ENCODE data around the gene NRM. TPM values are rescaled to one million over a fixed set of nuclear protein-coding genes. Genes with fewer than 3 reads are reported as not detected.

The NRM gene
- total RNA-seq, 1 experiment from 2014 or later: 31.2 TPM

DNA sequence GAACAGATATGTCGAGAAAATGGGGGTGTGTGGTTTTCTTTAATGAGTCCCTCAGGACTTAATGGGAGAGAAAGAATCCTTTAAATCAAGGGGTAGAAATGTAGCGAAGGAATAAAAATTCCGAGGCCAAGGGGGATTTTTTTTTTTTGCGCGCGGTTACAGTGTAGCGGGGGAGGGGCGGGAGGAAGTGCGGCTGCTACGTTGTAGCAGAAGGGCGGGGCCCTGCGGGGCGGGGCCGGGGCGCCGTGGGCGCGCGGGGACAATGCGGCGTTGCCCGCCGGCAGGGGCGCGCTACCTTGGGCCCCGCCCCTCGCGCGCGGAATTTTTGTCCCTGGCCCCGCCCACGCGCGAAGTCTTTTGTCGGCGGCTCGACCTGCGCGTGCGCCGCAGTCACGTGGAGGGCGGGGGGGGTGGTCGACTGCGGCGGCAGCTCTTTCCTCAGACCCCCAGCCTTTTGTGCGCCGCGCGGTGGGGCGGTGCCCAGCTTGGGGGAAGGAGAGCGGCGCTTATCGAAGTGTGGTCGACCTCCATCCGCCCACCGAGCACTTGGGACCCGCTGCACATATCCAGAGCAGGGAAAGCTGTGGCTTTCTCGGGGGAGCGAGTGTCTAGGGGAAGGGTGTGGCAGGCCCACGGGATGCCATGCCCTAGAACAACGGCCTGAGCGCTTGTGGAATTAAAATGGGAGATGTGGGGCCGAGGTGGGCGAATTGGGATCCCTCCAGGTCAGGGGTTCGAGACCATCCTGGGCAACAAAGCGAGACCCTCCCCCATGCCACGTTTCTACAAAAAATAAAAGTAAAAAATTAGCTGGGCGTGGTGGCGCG lies 30.6 kb upstream of the NRM start:
- CTCF ChIA-PET: interaction anchor here (0.5 to 6.0 kb wide), 12 partner anchors 10 to 255 kb away, joined by 3 to 54 read pairs (median 6); partner anchors contain the start of gene DHX16
- TF ChIP-seq FOXP4 (CRISPR knock-in tag; IDR thresholded peaks at IDR 0.05): no peak
- peak; percentile 47; the same call in 1 of the 2 replicates for TF ChIP-seq MYBL2 (CRISPR knock-in tag; IDR thresholded peaks at IDR 0.05)
- TF ChIP-seq FOXK1 (CRISPR knock-in tag; IDR thresholded peaks at IDR 0.05): peak; percentile 37; the same call in 1 of the 2 replicates
- TF ChIP-seq, protein P1, sequence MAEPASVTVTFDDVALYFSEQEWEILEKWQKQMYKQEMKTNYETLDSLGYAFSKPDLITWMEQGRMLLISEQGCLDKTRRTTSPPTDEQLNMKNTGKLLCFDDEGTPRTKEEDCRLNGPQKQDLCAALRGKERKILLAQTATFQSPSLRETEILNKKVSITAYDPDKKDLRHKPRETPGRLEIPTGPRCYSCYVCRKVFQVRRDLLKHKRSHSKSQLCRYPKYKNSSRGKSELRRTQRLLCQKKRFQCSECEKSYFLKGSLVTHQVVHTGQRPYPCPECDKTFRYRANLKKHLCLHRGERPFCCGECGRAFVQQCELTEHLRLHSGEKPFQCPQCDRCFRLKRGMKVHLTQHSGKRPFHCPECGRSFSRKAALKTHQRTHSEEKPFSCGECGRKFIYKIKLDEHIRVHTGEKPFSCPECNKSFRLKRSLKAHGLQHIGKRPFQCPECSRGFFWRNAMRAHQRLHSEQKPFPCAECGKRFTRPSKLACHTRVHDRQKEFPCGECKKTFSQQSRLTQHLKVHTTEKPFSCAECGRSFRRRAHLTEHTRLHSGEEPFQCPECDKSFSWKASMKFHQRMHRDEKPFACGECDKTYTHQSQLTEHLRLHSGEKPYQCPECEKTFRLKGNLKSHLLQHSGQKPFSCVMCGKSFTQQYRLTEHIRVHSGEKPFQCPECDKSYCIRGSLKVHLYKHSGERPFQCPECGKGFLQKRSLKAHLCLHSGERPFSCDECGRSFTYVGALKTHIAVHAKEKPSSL (CRISPR knock-in tag; conservative IDR thresholded peaks at IDR 0.05): no peak; the same call in 1 of the 2 replicates
- no peak; the same call in 1 of the 2 replicates for TF ChIP-seq ZMAT4 (CRISPR knock-in tag; IDR thresholded peaks at IDR 0.05)
- TF ChIP-seq ZNF416 (CRISPR knock-in tag; IDR thresholded peaks at IDR 0.05): peak; percentile 98
- TF ChIP-seq GTF2I (CRISPR knock-in tag; conservative IDR thresholded peaks at IDR 0.05): no peak
- TF ChIP-seq ZNF281 (CRISPR knock-in tag; IDR thresholded peaks at IDR 0.05): no peak
- TF ChIP-seq, protein P2, sequence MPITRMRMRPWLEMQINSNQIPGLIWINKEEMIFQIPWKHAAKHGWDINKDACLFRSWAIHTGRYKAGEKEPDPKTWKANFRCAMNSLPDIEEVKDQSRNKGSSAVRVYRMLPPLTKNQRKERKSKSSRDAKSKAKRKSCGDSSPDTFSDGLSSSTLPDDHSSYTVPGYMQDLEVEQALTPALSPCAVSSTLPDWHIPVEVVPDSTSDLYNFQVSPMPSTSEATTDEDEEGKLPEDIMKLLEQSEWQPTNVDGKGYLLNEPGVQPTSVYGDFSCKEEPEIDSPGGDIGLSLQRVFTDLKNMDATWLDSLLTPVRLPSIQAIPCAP (CRISPR knock-in tag; IDR thresholded peaks at IDR 0.05): no peak
- peak; percentile 79; the same call in 1 of the 2 replicates for TF ChIP-seq JUN (CRISPR knock-in tag; IDR thresholded peaks at IDR 0.05)
- TF ChIP-seq, protein P3, sequence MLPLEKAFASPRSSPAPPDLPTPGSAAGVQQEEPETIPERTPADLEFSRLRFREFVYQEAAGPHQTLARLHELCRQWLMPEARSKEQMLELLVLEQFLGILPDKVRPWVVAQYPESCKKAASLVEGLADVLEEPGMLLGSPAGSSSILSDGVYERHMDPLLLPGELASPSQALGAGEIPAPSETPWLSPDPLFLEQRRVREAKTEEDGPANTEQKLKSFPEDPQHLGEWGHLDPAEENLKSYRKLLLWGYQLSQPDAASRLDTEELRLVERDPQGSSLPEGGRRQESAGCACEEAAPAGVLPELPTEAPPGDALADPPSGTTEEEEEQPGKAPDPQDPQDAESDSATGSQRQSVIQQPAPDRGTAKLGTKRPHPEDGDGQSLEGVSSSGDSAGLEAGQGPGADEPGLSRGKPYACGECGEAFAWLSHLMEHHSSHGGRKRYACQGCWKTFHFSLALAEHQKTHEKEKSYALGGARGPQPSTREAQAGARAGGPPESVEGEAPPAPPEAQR (CRISPR knock-in tag; IDR thresholded peaks at IDR 0.05): no peak
- TF ChIP-seq, protein P4, sequence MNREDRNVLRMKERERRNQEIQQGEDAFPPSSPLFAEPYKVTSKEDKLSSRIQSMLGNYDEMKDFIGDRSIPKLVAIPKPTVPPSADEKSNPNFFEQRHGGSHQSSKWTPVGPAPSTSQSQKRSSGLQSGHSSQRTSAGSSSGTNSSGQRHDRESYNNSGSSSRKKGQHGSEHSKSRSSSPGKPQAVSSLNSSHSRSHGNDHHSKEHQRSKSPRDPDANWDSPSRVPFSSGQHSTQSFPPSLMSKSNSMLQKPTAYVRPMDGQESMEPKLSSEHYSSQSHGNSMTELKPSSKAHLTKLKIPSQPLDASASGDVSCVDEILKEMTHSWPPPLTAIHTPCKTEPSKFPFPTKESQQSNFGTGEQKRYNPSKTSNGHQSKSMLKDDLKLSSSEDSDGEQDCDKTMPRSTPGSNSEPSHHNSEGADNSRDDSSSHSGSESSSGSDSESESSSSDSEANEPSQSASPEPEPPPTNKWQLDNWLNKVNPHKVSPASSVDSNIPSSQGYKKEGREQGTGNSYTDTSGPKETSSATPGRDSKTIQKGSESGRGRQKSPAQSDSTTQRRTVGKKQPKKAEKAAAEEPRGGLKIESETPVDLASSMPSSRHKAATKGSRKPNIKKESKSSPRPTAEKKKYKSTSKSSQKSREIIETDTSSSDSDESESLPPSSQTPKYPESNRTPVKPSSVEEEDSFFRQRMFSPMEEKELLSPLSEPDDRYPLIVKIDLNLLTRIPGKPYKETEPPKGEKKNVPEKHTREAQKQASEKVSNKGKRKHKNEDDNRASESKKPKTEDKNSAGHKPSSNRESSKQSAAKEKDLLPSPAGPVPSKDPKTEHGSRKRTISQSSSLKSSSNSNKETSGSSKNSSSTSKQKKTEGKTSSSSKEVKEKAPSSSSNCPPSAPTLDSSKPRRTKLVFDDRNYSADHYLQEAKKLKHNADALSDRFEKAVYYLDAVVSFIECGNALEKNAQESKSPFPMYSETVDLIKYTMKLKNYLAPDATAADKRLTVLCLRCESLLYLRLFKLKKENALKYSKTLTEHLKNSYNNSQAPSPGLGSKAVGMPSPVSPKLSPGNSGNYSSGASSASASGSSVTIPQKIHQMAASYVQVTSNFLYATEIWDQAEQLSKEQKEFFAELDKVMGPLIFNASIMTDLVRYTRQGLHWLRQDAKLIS (CRISPR knock-in tag; IDR thresholded peaks at IDR 0.05; ENCODE audit: borderline replicate concordance): no peak
- TF ChIP-seq NFE2L1 (CRISPR knock-in tag; IDR thresholded peaks at IDR 0.05): no peak; the same call in 1 of the 2 replicates
- TF ChIP-seq KAT7 (CRISPR knock-in tag; IDR thresholded peaks at IDR 0.05; ENCODE audit: borderline replicate concordance): peak; percentile 80; the same call in 1 of the 2 replicates
- TF ChIP-seq NFATC4 (CRISPR knock-in tag; IDR thresholded peaks at IDR 0.05): peak; percentile 96
- TF ChIP-seq FOXP1 (CRISPR knock-in tag; IDR thresholded peaks at IDR 0.05; ENCODE audit: borderline replicate concordance): 0 out of 2 replicates have a peak, but pooled peaks have one; percentile 45
- TF ChIP-seq PRRX2 (CRISPR knock-in tag; IDR thresholded peaks at IDR 0.05): peak; percentile 97
- no peak for TF ChIP-seq FOXJ3 (CRISPR knock-in tag; IDR thresholded peaks at IDR 0.05; ENCODE audit: borderline replicate concordance)
- TF ChIP-seq MLX (CRISPR knock-in tag; IDR thresholded peaks at IDR 0.05): peak; percentile 85; the same call in 1 of the 2 replicates
- TF ChIP-seq MAX (CRISPR knock-in tag; IDR thresholded peaks at IDR 0.05): peak; percentile 78

More for the DNA sequence above, 30.6 kb upstream of the NRM start:
- DNase-seq (ENCODE audit: low spot score) (peak; percentile 81), ATAC-seq (peak; percentile 1)
- H3K36me3 Mint-ChIP-seq: peaks cover 55% of the 10 kb centered on the region
- POLR2A ChIA-PET: interaction anchor here (0.6 to 2.0 kb wide), 7 partner anchors 18 to 107 kb away, joined by 4 to 8 read pairs (median 4); partner anchors contain the start of genes DHX16 and IER3
- peak overlapping the region; percentile 100 for H3K27ac Mint-ChIP-seq
- no peaks in the 10 kb centered on the region for H3K27me3 Mint-ChIP-seq (ENCODE audit: low read depth)
- H3K9me3 Mint-ChIP-seq: no peaks in the 10 kb centered on the region
- peak overlapping the region; percentile 99 for H3K4me3 Mint-ChIP-seq
- peaks cover 51% of the 10 kb centered on the region for H3K4me1 Mint-ChIP-seq

Data from WTC11 (cell line).